Measurements from ENCODE around the gene DPP6. TPM values are rescaled to one million over a fixed set of nuclear protein-coding genes. Genes with fewer than 3 reads are reported as not detected.

DPP6 gene
- total and polyA plus RNA-seq, 2 experiments from 2014 or later, result 0.20 to 0.44 TPM

GRCh38 chr7:154204046-154204445 is 151.8 kb downstream of the DPP6 start:
- H4K20me1 ChIP-seq (ENCODE audit: insufficient read depth, poor library complexity, severe bottlenecking), result no peaks in the 10 kb centered on the region
- no peak for DNase-seq (ENCODE audit: low spot score)
- H3K36me3 ChIP-seq (replicated peaks; ENCODE audit: insufficient read depth, low read depth), result no peaks in the 10 kb centered on the region
- no peak overlapping the region for H3K4me3 ChIP-seq
- no peak overlapping the region for H2AFZ ChIP-seq
- WGBS (ENCODE audit: low lambda C conversion rate, missing lambda C conversion rate), result 86% methylated on average over 4 of the region's 4 CpGs
- no peaks in the 10 kb centered on the region for H3K4me1 ChIP-seq (ENCODE audit: insufficient read depth)
- no peaks in the 10 kb centered on the region for H3K27me3 ChIP-seq
- no peaks in the 10 kb centered on the region for H3K9me2 ChIP-seq (replicated peaks; ENCODE audit: insufficient read depth)
- H3K27ac ChIP-seq, result no peak overlapping the region
- H3K4me2 ChIP-seq, result no peak overlapping the region
- H3K9me3 ChIP-seq (ENCODE audit: low read depth), result no peaks in the 10 kb centered on the region
- no peaks in the 10 kb centered on the region for H3K79me2 ChIP-seq
- TF ChIP-seq EZH2 (IDR thresholded peaks at IDR 0.05; ENCODE audit: borderline replicate concordance), result no peak
- no peak for TF ChIP-seq EZH2phosphoT487 (IDR thresholded peaks at IDR 0.05; ENCODE audit: low read depth, severe bottlenecking, unreplicated experiment)
- no peak for TF ChIP-seq CTCF (IDR thresholded peaks at IDR 0.05; ENCODE audit: poor library complexity)

- Histone ChIP-seq H3K9me2 (replicated peaks; ENCODE audit: insufficient read depth) (no peaks in the 10 kb centered on the region), H3K27ac (no peak overlapping the region), H3K4me2 (no peak overlapping the region), H3K4me3 (no peak overlapping the region), H3K9me3 (ENCODE audit: low read depth) (no peaks in the 10 kb centered on the region), H4K20me1 (ENCODE audit: insufficient read depth, poor library complexity, severe bottlenecking) (no peaks in the 10 kb centered on the region), H2AFZ (no peak overlapping the region), H3K4me1 (ENCODE audit: insufficient read depth) (no peaks in the 10 kb centered on the region), H3K36me3 (replicated peaks; ENCODE audit: insufficient read depth, low read depth) (no peaks in the 10 kb centered on the region), H3K27me3 (no peaks in the 10 kb centered on the region), H3K79me2 (no peaks in the 10 kb centered on the region)
- DNase-seq (ENCODE audit: low spot score), result no peak
- WGBS (ENCODE audit: low lambda C conversion rate, missing lambda C conversion rate), result 85% methylated on average over 6 of the region's 6 CpGs
- TF ChIP-seq CTCF (IDR thresholded peaks at IDR 0.05; ENCODE audit: poor library complexity), result no peak
- no peak for TF ChIP-seq EZH2 (IDR thresholded peaks at IDR 0.05; ENCODE audit: borderline replicate concordance)
- no peak for TF ChIP-seq EZH2phosphoT487 (IDR thresholded peaks at IDR 0.05; ENCODE audit: low read depth, severe bottlenecking, unreplicated experiment)
Observed at GRCh38 chr7:154212861-154213260, 160.7 kb downstream of the DPP6 start.

GRCh38 chr7:154217688-154218340 is 165.6 kb downstream of the DPP6 start:
- WGBS (ENCODE audit: low lambda C conversion rate, missing lambda C conversion rate), result 74% methylated on average over 7 of the region's 7 CpGs
- DNase-seq (ENCODE audit: low spot score), result no peak
- no peaks in the 10 kb centered on the region for H3K9me2 ChIP-seq (replicated peaks; ENCODE audit: insufficient read depth)
- TF ChIP-seq CTCF (IDR thresholded peaks at IDR 0.05; ENCODE audit: poor library complexity) (no peak), EZH2 (IDR thresholded peaks at IDR 0.05; ENCODE audit: borderline replicate concordance) (no peak), EZH2phosphoT487 (IDR thresholded peaks at IDR 0.05; ENCODE audit: low read depth, severe bottlenecking, unreplicated experiment) (no peak)
- no peaks in the 10 kb centered on the region for H3K27me3 ChIP-seq
- no peaks in the 10 kb centered on the region for H4K20me1 ChIP-seq (ENCODE audit: insufficient read depth, poor library complexity, severe bottlenecking)
- no peak overlapping the region for H2AFZ ChIP-seq
- no peak overlapping the region for H3K4me3 ChIP-seq
- H3K4me2 ChIP-seq, result no peak overlapping the region
- H3K36me3 ChIP-seq (replicated peaks; ENCODE audit: insufficient read depth, low read depth), result no peaks in the 10 kb centered on the region
- no peaks in the 10 kb centered on the region for H3K79me2 ChIP-seq
- no peaks in the 10 kb centered on the region for H3K4me1 ChIP-seq (ENCODE audit: insufficient read depth)
- H3K9me3 ChIP-seq (ENCODE audit: low read depth), result no peaks in the 10 kb centered on the region
- H3K27ac ChIP-seq, result no peak overlapping the region
